Measurements from ENCODE around the gene TSSK6. TPM values are rescaled to one million over a fixed set of nuclear protein-coding genes. Genes with fewer than 3 reads are reported as not detected.
"Not testable (repeated sequence)": the region's sequence is repeated elsewhere in the genome, so short reads cannot be mapped to it uniquely, and the experiment has no call there.

TSSK6 gene
- total and polyA plus RNA-seq, 4 donors: 0.61 to 2.2 (median 1.7) TPM

- peaks cover 8% of the 10 kb centered on the region for H3K36me3 ChIP-seq (ENCODE audit: control insufficient read depth, insufficient read depth, low read length)
- no peak overlapping the region for H3K27ac ChIP-seq (ENCODE audit: low read depth, low read length)
- no peaks in the 10 kb centered on the region for H3K9me3 ChIP-seq (ENCODE audit: control insufficient read depth, insufficient read depth, low read length)
- peaks cover 18% of the 10 kb centered on the region for H3K4me1 ChIP-seq (ENCODE audit: control insufficient read depth, insufficient read depth, low read length)
- DNase-seq (ENCODE audit: low read depth in 4 of 6, low spot score in 6 of 6): no peak
- WGBS (ENCODE audit: insufficient coverage): 95% methylated on average over 9 of the region's 10 CpGs
- H3K4me3 ChIP-seq (ENCODE audit: low read depth, low read length): no peak overlapping the region
- no peaks in the 10 kb centered on the region for H3K27me3 ChIP-seq (ENCODE audit: control insufficient read depth, insufficient read depth, low read length)
Observed at GRCh38 chr19:19477705-19478383, 37.5 kb downstream of the TSSK6 start.

GRCh38 chr19:19475849-19476828, 39.2 kb downstream of the TSSK6 start:
- no peak overlapping the region for H3K4me3 ChIP-seq (ENCODE audit: low read depth, low read length)
- DNase-seq (ENCODE audit: low read depth in 4 of 6, low spot score in 6 of 6): peak in 1 of 6 donors; percentile 60
- H3K36me3 ChIP-seq (ENCODE audit: control insufficient read depth, insufficient read depth, low read length): peaks cover 6% of the 10 kb centered on the region
- WGBS (ENCODE audit: insufficient coverage): 81% methylated on average over 15 of the region's 19 CpGs
- H3K9me3 ChIP-seq (ENCODE audit: control insufficient read depth, insufficient read depth, low read length): no peaks in the 10 kb centered on the region
- no peak overlapping the region for H3K27ac ChIP-seq (ENCODE audit: low read depth, low read length)
- peaks cover 12% of the 10 kb centered on the region for H3K4me1 ChIP-seq (ENCODE audit: control insufficient read depth, insufficient read depth, low read length)
- H3K27me3 ChIP-seq (ENCODE audit: control insufficient read depth, insufficient read depth, low read length): no peaks in the 10 kb centered on the region

GRCh38 chr19:19475015-19475765, 40.2 kb downstream of the TSSK6 start:
- peaks cover 12% of the 10 kb centered on the region for H3K4me1 ChIP-seq (ENCODE audit: control insufficient read depth, insufficient read depth, low read length)
- H3K36me3 ChIP-seq (ENCODE audit: control insufficient read depth, insufficient read depth, low read length): peaks cover 6% of the 10 kb centered on the region
- DNase-seq (ENCODE audit: low read depth in 4 of 6, low spot score in 6 of 6): no peak
- no peaks in the 10 kb centered on the region for H3K27me3 ChIP-seq (ENCODE audit: control insufficient read depth, insufficient read depth, low read length)
- 35% methylated on average over 21 of the region's 21 CpGs for WGBS (ENCODE audit: insufficient coverage)
- H3K4me3 ChIP-seq (ENCODE audit: low read depth, low read length): no peak overlapping the region
- H3K27ac ChIP-seq (ENCODE audit: low read depth, low read length): no peak overlapping the region
- H3K9me3 ChIP-seq (ENCODE audit: control insufficient read depth, insufficient read depth, low read length): no peaks in the 10 kb centered on the region

GRCh38 chr19:19472106-19472505, 43.2 kb downstream of the TSSK6 start:
- not testable (repeated sequence) for H3K4me3 ChIP-seq (ENCODE audit: low read depth, low read length); H3K27ac ChIP-seq (ENCODE audit: low read depth, low read length); H3K27me3 ChIP-seq (ENCODE audit: control insufficient read depth, insufficient read depth, low read length); DNase-seq (ENCODE audit: low read depth in 4 of 6, low spot score in 6 of 6); H3K36me3 ChIP-seq (ENCODE audit: control insufficient read depth, insufficient read depth, low read length)
- no CpG with 5 or more reads among the region's 5 CpGs for WGBS (ENCODE audit: insufficient coverage)
- H3K4me1 ChIP-seq (ENCODE audit: control insufficient read depth, insufficient read depth, low read length): peaks cover 12% of the 10 kb centered on the region
- peaks cover 11% of the 10 kb centered on the region for H3K9me3 ChIP-seq (ENCODE audit: control insufficient read depth, insufficient read depth, low read length)

GRCh38 chr19:19471682-19472081, 43.7 kb downstream of the TSSK6 start:
- H3K36me3 ChIP-seq (ENCODE audit: control insufficient read depth, insufficient read depth, low read length): peaks cover 6% of the 10 kb centered on the region
- H3K27me3 ChIP-seq (ENCODE audit: control insufficient read depth, insufficient read depth, low read length): no peaks in the 10 kb centered on the region
- no peak overlapping the region for H3K4me3 ChIP-seq (ENCODE audit: low read depth, low read length)
- peaks cover 12% of the 10 kb centered on the region for H3K4me1 ChIP-seq (ENCODE audit: control insufficient read depth, insufficient read depth, low read length)
- H3K9me3 ChIP-seq (ENCODE audit: control insufficient read depth, insufficient read depth, low read length): peaks cover 11% of the 10 kb centered on the region
- no peak overlapping the region for H3K27ac ChIP-seq (ENCODE audit: low read depth, low read length)
- 89% methylated on average over 6 of the region's 6 CpGs for WGBS (ENCODE audit: insufficient coverage)
- no peak for DNase-seq (ENCODE audit: low read depth in 4 of 6, low spot score in 6 of 6)

GRCh38 chr19:19470579-19470978, 44.8 kb downstream of the TSSK6 start:
- H3K4me3 ChIP-seq (ENCODE audit: low read depth, low read length): no peak overlapping the region
- peaks cover 12% of the 10 kb centered on the region for H3K4me1 ChIP-seq (ENCODE audit: control insufficient read depth, insufficient read depth, low read length)
- WGBS (ENCODE audit: insufficient coverage): 100% methylated on average over 1 of the region's 3 CpGs
- peaks cover 11% of the 10 kb centered on the region for H3K9me3 ChIP-seq (ENCODE audit: control insufficient read depth, insufficient read depth, low read length)
- DNase-seq (ENCODE audit: low read depth in 4 of 6, low spot score in 6 of 6): no peak
- peaks cover 14% of the 10 kb centered on the region for H3K36me3 ChIP-seq (ENCODE audit: control insufficient read depth, insufficient read depth, low read length)
- H3K27me3 ChIP-seq (ENCODE audit: control insufficient read depth, insufficient read depth, low read length): no peaks in the 10 kb centered on the region
- no peak overlapping the region for H3K27ac ChIP-seq (ENCODE audit: low read depth, low read length)

- peaks cover 16% of the 10 kb centered on the region for H3K36me3 ChIP-seq (ENCODE audit: control insufficient read depth, insufficient read depth, low read length)
- 100% methylated on average over 1 of the region's 2 CpGs for WGBS (ENCODE audit: insufficient coverage)
Observed at GRCh38 chr19:19468424-19469050, 46.8 kb downstream of the TSSK6 start.

GRCh38 chr19:19466201-19466600, 49.1 kb downstream of the TSSK6 start:
- Histone ChIP-seq H3K9me3 (ENCODE audit: control insufficient read depth, insufficient read depth, low read length) (peaks cover 11% of the 10 kb centered on the region), H3K4me1 (ENCODE audit: control insufficient read depth, insufficient read depth, low read length) (peaks cover 38% of the 10 kb centered on the region), H3K27ac (ENCODE audit: low read depth, low read length) (no peak overlapping the region), H3K36me3 (ENCODE audit: control insufficient read depth, insufficient read depth, low read length) (peaks cover 16% of the 10 kb centered on the region), H3K27me3 (ENCODE audit: control insufficient read depth, insufficient read depth, low read length) (no peaks in the 10 kb centered on the region), H3K4me3 (ENCODE audit: low read depth, low read length) (no peak overlapping the region)
- no peak for DNase-seq (ENCODE audit: low read depth in 4 of 6, low spot score in 6 of 6)
- 96% methylated on average over 6 of the region's 6 CpGs for WGBS (ENCODE audit: insufficient coverage)

More at GRCh38 chr19:19468424-19469050, 46.8 kb downstream of the TSSK6 start:
- Histone ChIP-seq H3K27me3 (ENCODE audit: control insufficient read depth, insufficient read depth, low read length) (no peaks in the 10 kb centered on the region), H3K4me1 (ENCODE audit: control insufficient read depth, insufficient read depth, low read length) (peaks cover 15% of the 10 kb centered on the region), H3K9me3 (ENCODE audit: control insufficient read depth, insufficient read depth, low read length) (peaks cover 11% of the 10 kb centered on the region), H3K4me3 (ENCODE audit: low read depth, low read length) (no peak overlapping the region), H3K27ac (ENCODE audit: low read depth, low read length) (no peak overlapping the region)
- no peak for DNase-seq (ENCODE audit: low read depth in 4 of 6, low spot score in 6 of 6)
